ENCODE results near the gene SSMEM1. TPM values are rescaled to one million over a fixed set of nuclear protein-coding genes. Genes with fewer than 3 reads are reported as not detected.

SSMEM1 gene, protein sequence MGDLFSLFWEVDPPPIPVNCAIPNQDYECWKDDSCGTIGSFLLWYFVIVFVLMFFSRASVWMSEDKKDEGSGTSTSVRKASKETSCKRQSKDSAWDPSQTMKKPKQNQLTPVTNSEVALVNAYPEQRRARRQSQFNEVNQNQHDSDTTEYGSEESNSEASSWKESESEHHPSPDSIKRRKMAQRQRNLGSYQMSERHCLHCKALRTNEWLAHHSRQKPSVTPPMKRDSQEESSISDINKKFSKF
- total RNA-seq (2022; extraction: Qiagen RNA extraction; ENCODE audit: low read depth) = not detected in 5 replicates

DNA sequence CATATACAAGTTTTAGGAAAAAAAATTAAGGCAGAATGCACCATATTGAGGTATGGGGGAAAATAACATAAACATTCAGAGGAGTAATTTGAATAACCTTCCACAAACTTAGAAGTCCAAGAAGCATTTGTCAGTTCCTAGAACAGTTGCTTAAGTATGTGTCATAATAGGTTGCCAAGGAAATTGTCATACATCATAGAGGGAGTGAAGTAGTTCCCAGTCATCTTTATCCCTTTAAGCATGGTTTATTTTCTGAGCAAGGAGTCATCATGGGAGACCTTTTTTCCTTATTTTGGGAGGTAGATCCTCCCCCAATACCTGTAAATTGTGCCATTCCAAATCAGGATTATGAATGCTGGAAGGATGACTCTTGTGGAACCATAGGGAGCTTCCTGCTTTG lies at the start of gene SSMEM1:
TSS of gene SSMEM1 (plus strand) at position 219 of the 400 bp plus-strand sequence. CDS start at position 270, 51 bp downstream.

DNA sequence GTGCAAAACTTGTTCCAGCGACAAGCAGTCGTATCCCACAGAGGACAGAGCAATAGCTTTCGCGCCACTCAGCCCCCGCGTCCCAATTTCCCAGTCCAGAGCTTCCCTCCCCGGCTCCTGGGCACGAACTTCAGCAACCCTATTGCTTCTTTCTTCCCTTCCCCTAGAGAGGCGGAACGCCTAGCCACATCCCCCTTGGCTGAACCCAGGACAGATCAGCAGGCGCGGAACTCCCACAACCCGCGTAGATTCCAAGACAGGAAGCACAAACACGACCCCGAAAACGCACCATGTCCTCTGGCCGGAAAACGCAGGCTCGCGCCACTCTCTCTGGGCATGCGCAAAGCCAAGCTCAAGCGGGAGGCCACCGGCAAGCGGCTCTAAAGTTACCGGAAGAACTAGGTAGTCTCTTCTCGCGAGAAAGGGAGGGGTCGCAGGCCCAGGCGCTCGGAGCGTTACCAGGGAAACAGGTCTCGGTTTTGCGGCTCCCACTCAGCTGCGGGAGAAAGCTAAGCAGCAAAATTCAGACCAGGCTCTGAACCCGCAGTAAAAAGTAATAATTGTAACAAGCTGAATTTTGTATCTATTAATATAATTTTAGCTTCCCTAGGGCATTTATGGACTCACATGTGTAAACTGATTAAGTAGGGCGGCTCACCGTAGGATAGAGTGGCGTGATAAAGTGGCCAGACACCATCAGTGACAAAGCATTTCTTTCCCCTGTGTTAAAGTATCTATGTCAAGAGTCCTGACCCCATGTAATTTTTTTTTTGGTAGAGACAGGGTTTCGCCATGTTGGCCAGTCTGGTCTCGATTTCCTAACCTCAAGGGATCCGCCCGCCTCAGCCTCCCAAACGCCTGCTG lies 2.3 kb upstream of the SSMEM1 start, which contains the start of gene TMEM209:
TSS of gene TMEM209 (minus strand) at position 323 of the 864 bp plus-strand sequence. CDS start at position 292, 31 bp downstream.

Other genes with a start within 250 kb of the SSMEM1 start
- 24.3 to 26.9 TPM (median 26.1 TPM) in 5 replicates for gene ZC3HC1, start 156.5 kb upstream of the SSMEM1 start, total RNA-seq (2022; extraction: Qiagen RNA extraction; ENCODE audit: low read depth)
- 9.4 to 15.9 TPM (median 13.7 TPM) in 5 replicates for gene KLHDC10, start 137.3 kb upstream of the SSMEM1 start, total RNA-seq (2022; extraction: Qiagen RNA extraction; ENCODE audit: low read depth)
- gene TMEM209, start 2.5 kb upstream of the SSMEM1 start, total RNA-seq (2022; extraction: Qiagen RNA extraction; ENCODE audit: low read depth) = 13.4 to 17.6 TPM (median 13.7 TPM) in 5 replicates
- gene CPA2, start 59.0 kb downstream of the SSMEM1 start, total RNA-seq (2022; extraction: Qiagen RNA extraction; ENCODE audit: low read depth) = 0.10 TPM in 1 of 5 replicates, not detected in the others
- 3.2 to 5.4 TPM (median 4.7 TPM) in 5 replicates for gene CPA4, start 85.3 kb downstream of the SSMEM1 start, total RNA-seq (2022; extraction: Qiagen RNA extraction; ENCODE audit: low read depth)
- gene CPA5, start 137.0 kb downstream of the SSMEM1 start, total RNA-seq (2022; extraction: Qiagen RNA extraction; ENCODE audit: low read depth) = not detected in 5 replicates
- gene CPA1, start 172.6 kb downstream of the SSMEM1 start, total RNA-seq (2022; extraction: Qiagen RNA extraction; ENCODE audit: low read depth) = not detected in 5 replicates
- 11.9 to 14.3 TPM (median 13.9 TPM) in 5 replicates for gene CEP41, start 233.2 kb downstream of the SSMEM1 start, total RNA-seq (2022; extraction: Qiagen RNA extraction; ENCODE audit: low read depth)

Data from A549 treated with GW870086 at 1 μM for 4 hours (cell line).